K562 (cell line): ENCODE results near the gene MAP4K5. TPM values are rescaled to one million over a fixed set of nuclear protein-coding genes. Genes with fewer than 3 reads are reported as not detected.

Experiments used
- ATAC-seq: fragments of 200-7000 bp; cut with Tn5 transposase; 3 replicates; pipeline ENCODE4 v1.9.1; 2020; ENCODE audit warnings: moderate library complexity
- BruUV-seq: library from RNA; stranded (reverse); fragments of 400-500 nt; replicated peaks from 2 replicates; lab custom pipeline; 2021; lab: Mats Ljungman, UMichigan
- CTCF ChIA-PET: fragments of 300-600 bp; formaldehyde crosslinking; extraction: SDS; loops from one replicate; lab custom pipeline; 2021; ENCODE audit warnings: low intra/inter-chr PET ratio; lab: Yijun Ruan, JAX
- POLR2A ChIA-PET: fragments of 300-600, 350-650 bp; sonication (Branson Sonifier 250); formaldehyde crosslinking; extraction: SDS; loops from one replicate; lab custom pipeline; 2021; ENCODE audit warnings: antibody characterized with exemption, inconsistent platforms; lab: Yijun Ruan, JAX
- DNase-seq, 4 experiments: peaks; one replicate each; pipeline versions ENCODE4 v3.0.0 to v3.0.0-alpha.2; 2011 to 2018; ENCODE audit warnings: low spot score in 3 of 4, mixed read lengths in 3 of 4; ENCODE audit errors: extremely low read depth in 1 of 4
- FAIRE-seq: peaks from 2 replicates; lab custom pipeline; 2011; peaks lifted over from hg19 to GRCh38; lab: Jason Lieb, UNC
- H2AFZ ChIP-seq: 2 replicates; pipeline ENCODE4 v1.6.0; 2011; ENCODE audit warnings: low read depth, low read length, control low read depth, inconsistent platforms
- H3K27ac ChIP-seq: fragments of 200-600 bp; 3 replicates; pipeline ENCODE4 v1.8.0; 2011; ENCODE audit warnings: low read depth, mild to moderate bottlenecking, control low read depth, inconsistent platforms, low read length, moderate library complexity, mixed read lengths; ENCODE audit errors: extremely low read depth
- H3K27me3 ChIP-seq, 2 experiments: fragments of 300-600 bp in 1 of 2; 2 replicates in 1 of 2; 3 replicates in 1 of 2; pipeline versions ENCODE4 v1.6.0 to v1.8.0; 2011; ENCODE audit warnings: inconsistent platforms in 2 of 2, low read length in 2 of 2, mild to moderate bottlenecking in 1 of 2, mixed read lengths in 1 of 2, moderate library complexity in 1 of 2; ENCODE audit not compliant: control insufficient read depth in 2 of 2, insufficient read depth in 2 of 2
- H3K36me3 ChIP-seq: fragments of 300-600 bp; 3 replicates; pipeline ENCODE4 v1.8.0; 2011; ENCODE audit warnings: mild to moderate bottlenecking, low read length, inconsistent platforms; ENCODE audit not compliant: control insufficient read depth, insufficient read depth
- H3K4me1 ChIP-seq, 2 experiments: fragments of 200-600 bp in 1 of 2; replicated peaks in 1 of 2; 2 replicates in 1 of 2; 3 replicates in 1 of 2; pipeline versions ENCODE4 v1.5.1 to v1.8.0; 2011; ENCODE audit warnings: inconsistent platforms in 2 of 2, low read length in 2 of 2, mild to moderate bottlenecking in 1 of 2, mixed read lengths in 1 of 2, moderate library complexity in 1 of 2; ENCODE audit not compliant: control insufficient read depth in 2 of 2, insufficient read depth in 2 of 2
- H3K4me2 ChIP-seq: 2 replicates; pipeline ENCODE4 v1.6.1; 2011; ENCODE audit warnings: low read length, control low read depth, inconsistent platforms, mixed read lengths; ENCODE audit not compliant: insufficient read depth
- H3K4me3 ChIP-seq: fragments of 200-600 bp; sonication (generic), shearing (Covaris generic); 2 replicates; pipeline ENCODE4 v1.5.1; 2016; ENCODE audit warnings: control low read depth, inconsistent platforms
- H3K79me2 ChIP-seq: fragments of 200-600 bp; 3 replicates; pipeline ENCODE4 v1.8.0; 2011; ENCODE audit warnings: low read length, inconsistent platforms; ENCODE audit not compliant: control insufficient read depth, insufficient read depth
- H3K9ac ChIP-seq, 2 experiments: 2 replicates each; pipeline versions ENCODE4 v1.6.0 to v1.6.1; 2011; ENCODE audit warnings: low read depth in 2 of 2, low read length in 2 of 2, control low read depth in 1 of 2, inconsistent platforms in 1 of 2, mild to moderate bottlenecking in 1 of 2, mixed read lengths in 1 of 2; ENCODE audit not compliant: insufficient read depth in 1 of 2
- H3K9me1 ChIP-seq: one replicate; pipeline ENCODE4 v1.6.0; 2011; ENCODE audit warnings: inconsistent platforms, mild to moderate bottlenecking, low read length, moderate library complexity; ENCODE audit not compliant: control insufficient read depth, insufficient read depth
- H3K9me3 ChIP-seq: replicated peaks from 2 replicates; pipeline ENCODE4 v1.5.1; 2011; ENCODE audit warnings: low read depth, low read length, inconsistent platforms; ENCODE audit not compliant: control insufficient read depth, insufficient read depth
- H4K20me1 ChIP-seq: replicated peaks from 2 replicates; pipeline ENCODE4 v1.6.1; 2011; ENCODE audit warnings: low read length, inconsistent platforms, mixed read lengths; ENCODE audit not compliant: control insufficient read depth, insufficient read depth
- ATF6 ChIP-seq: sonication (generic); formaldehyde crosslinking; IDR thresholded peaks from 2 replicates; pipeline ENCODE4 v1.4.0; 2020; ENCODE audit warnings: mild to moderate bottlenecking, missing genetic modification reagents
- E2F3 ChIP-seq: fragments of 250-450 bp; sonication (Bioruptor Pico); IDR thresholded peaks from 2 replicates; pipeline ENCODE4 v1.4.0; 2020; ENCODE audit warnings: mild to moderate bottlenecking
- FOXA3 ChIP-seq, 2 experiments: fragments of 450-650 bp in 1 of 2; sonication (generic) in 1 of 2; formaldehyde crosslinking; IDR thresholded peaks in 1 of 2; conservative IDR thresholded peaks in 1 of 2; 2 replicates each; pipeline versions ENCODE4 v1.4.0 to v1.8.0; 2020 to 2022; ENCODE audit warnings: mild to moderate bottlenecking in 2 of 2, missing genetic modification reagents in 1 of 2
- FOXK2 ChIP-seq, 2 experiments: fragments of 450-650 bp; IDR thresholded peaks in 1 of 2; conservative IDR thresholded peaks in 1 of 2; 2 replicates each; pipeline ENCODE4 v1.6.1; 2016; ENCODE audit warnings: low read depth in 2 of 2, mild to moderate bottlenecking in 1 of 2
- HNRNPLL ChIP-seq: fragments of 200-400 bp; formaldehyde crosslinking; IDR thresholded peaks from 2 replicates; pipeline ENCODE4 v1.6.1; 2017; ENCODE audit warnings: low read length, low read depth, mild to moderate bottlenecking; ENCODE audit not compliant: poor library complexity, severe bottlenecking
- KAT8 ChIP-seq: fragments of 450-650 bp; IDR thresholded peaks from 2 replicates; pipeline ENCODE4 v1.6.1; 2016; ENCODE audit warnings: low read depth, mild to moderate bottlenecking
- KLF6 ChIP-seq: fragments of 250-450 bp; sonication (Bioruptor Pico); IDR thresholded peaks from 2 replicates; pipeline ENCODE4 v1.4.0; 2020; ENCODE audit warnings: mild to moderate bottlenecking, moderate library complexity, borderline replicate concordance
- MAFG ChIP-seq: fragments of 450-650 bp; conservative IDR thresholded peaks from 2 replicates; pipeline ENCODE4 v1.6.1; 2016; ENCODE audit warnings: missing genetic modification characterization, missing compliant biosample characterization
- NR2C2 ChIP-seq, 2 experiments: fragments of 200-800 bp in 1 of 2; sonication (Bioruptor generic) in 1 of 2; sonication (generic) in 1 of 2; formaldehyde crosslinking in 1 of 2; IDR thresholded peaks; 2 replicates each; pipeline versions ENCODE4 v1.6.1 to v1.8.0; 2016 to 2022; ENCODE audit warnings: mild to moderate bottlenecking in 1 of 2, missing compliant biosample characterization in 1 of 2, missing genetic modification characterization in 1 of 2, missing genetic modification reagents in 1 of 2
- PTRF ChIP-seq: fragments of 450-650 bp; IDR thresholded peaks from 2 replicates; pipeline ENCODE4 v1.6.1; 2016; ENCODE audit warnings: mild to moderate bottlenecking, missing genetic modification characterization, missing compliant biosample characterization
- TARDBP ChIP-seq: fragments of 450-650 bp; IDR thresholded peaks from 2 replicates; pipeline ENCODE4 v1.6.1; 2016
- TCF3 ChIP-seq: sonication (generic); formaldehyde crosslinking; IDR thresholded peaks from 2 replicates; pipeline ENCODE4 v1.4.0; 2020; ENCODE audit warnings: mild to moderate bottlenecking, missing genetic modification reagents
- ZBTB7A ChIP-seq: IDR thresholded peaks from 2 replicates; pipeline ENCODE4 v1.6.1; 2011; ENCODE audit warnings: low read depth, mild to moderate bottlenecking, low read length, moderate library complexity, borderline replicate concordance; ENCODE audit not compliant: control insufficient read depth
- ZBTB8A ChIP-seq: fragments of 450-650 bp; IDR thresholded peaks from 2 replicates; pipeline ENCODE4 v1.6.1; 2018; ENCODE audit warnings: mild to moderate bottlenecking, moderate library complexity; ENCODE audit not compliant: partially characterized antibody
- ZNF217 ChIP-seq: sonication (generic); formaldehyde crosslinking; IDR thresholded peaks from 2 replicates; pipeline ENCODE4 v1.8.0; 2022; ENCODE audit warnings: mild to moderate bottlenecking, missing genetic modification reagents
- ZNF263 ChIP-seq: sonication (generic); formaldehyde crosslinking; IDR thresholded peaks from 2 replicates; pipeline ENCODE4 v1.8.0; 2022; ENCODE audit warnings: mild to moderate bottlenecking, missing genetic modification reagents, borderline replicate concordance
- ZNF584 ChIP-seq: fragments of 200-800 bp; sonication (Bioruptor generic); IDR thresholded peaks from 2 replicates; pipeline ENCODE4 v1.6.1; 2016; ENCODE audit warnings: low read depth, mild to moderate bottlenecking, missing genetic modification characterization, missing compliant biosample characterization
- WGBS: fragments of 100-300 bp; shearing (Covaris generic); methylation state at CpG from one replicate; pipeline ENCODE4 v1.1.6; 2016; ENCODE audit warnings: low coverage, mixed read lengths; ENCODE audit not compliant: insufficient coverage; ENCODE audit errors: missing lambda C conversion rate; 5-methylcytosine and 5-hydroxymethylcytosine counted together
- in situ Hi-C: fragments of 300-500 bp; cut with MboI; formaldehyde crosslinking; loops from 4 replicates; pipeline ENCODE4 v1.15.0; 2018; ENCODE audit warnings: inconsistent platforms, mixed read lengths
- intact Hi-C: fragments of 100-400 bp; cut with micrococcal nuclease; formaldehyde crosslinking; loops from 2 replicates; pipeline ENCODE4 v1.14.2; 2022
- polyA plus RNA-seq, 8 experiments: library from polyadenylated mRNA; depleted of rRNA in 4 of 8; stranded (reverse) in 5 of 8; unstranded in 3 of 8; fragments of >200 nt; fragmentation: Nextera tagmentation in 2 of 8; fragmentation: Illumina TruSeq in 1 of 8; extraction: Ambion mirVana in 2 of 8; extraction: Trizol in 1 of 8; gene quantifications; 2 replicates each; pipeline versions ENCODE4 v1.2.1 to v1.2.3, GENCODE V29; 2011 to 2014; ENCODE audit warnings: inconsistent platforms in 1 of 8, missing spikeins in 1 of 8
- total RNA-seq, 7 experiments: library from RNA; depleted of rRNA in 6 of 7; stranded (reverse); fragments of >200 nt in 6 of 7; fragmentation: Illumina TruSeq in 2 of 7; extraction: Trizol in 2 of 7; gene quantifications; 2 replicates each; pipeline versions ENCODE4 v1.2.1 to v1.2.3, GENCODE V29; 2011 to 2021; ENCODE audit warnings: low replicate concordance in 1 of 7

MAP4K5 gene
- total and polyA plus RNA-seq, 9 of the 15 experiments (the other 6 are each of a cell fraction or from before 2014, with no cell fraction given) = 5.9 to 29.4 (median 18.0) TPM

GRCh38 chr14:50407111-50407812 lies 125.1 kb downstream of the MAP4K5 start:
- 90% methylated on average over 6 of the region's 6 CpGs for WGBS
- ATAC-seq = no peak

More at GRCh38 chr14:50407111-50407812, 125.1 kb downstream of the MAP4K5 start:
- TF ChIP-seq NR2C2 (CRISPR knock-in tag; IDR thresholded peaks at IDR 0.05) (no peak), NR2C2 (tag; IDR thresholded peaks at IDR 0.05) (no peak), KLF6 (CRISPR knock-in tag) (no peak), HNRNPLL (no peak), MAFG (tag) (no peak), ZNF584 (CRISPR knock-in tag) (no peak), TARDBP (no peak), ZBTB7A (no peak), ZNF263 (no peak), FOXA3 (CRISPR knock-in tag; conservative IDR thresholded peaks at IDR 0.05 in 1 of 2, IDR thresholded peaks at IDR 0.05 in 1 of 2) (no peak), PTRF (tag) (no peak), TCF3 (CRISPR knock-in tag) (no peak), FOXK2 (conservative IDR thresholded peaks at IDR 0.05 in 1 of 2, IDR thresholded peaks at IDR 0.05 in 1 of 2; ENCODE audit: low read depth in 2 of 2) (no peak), ZBTB8A (no peak), ATF6 (CRISPR knock-in tag) (no peak), E2F3 (no peak), ZNF217 (CRISPR knock-in tag) (no peak), KAT8 (no peak)
- TF ChIP-seq, all 486 proteins: peak for 0
- Histone ChIP-seq H3K9ac (no peak overlapping the region), H3K4me3 (no peak overlapping the region), H3K9me1 (no peaks in the 10 kb centered on the region), H3K9me3 (no peaks in the 10 kb centered on the region), H3K27ac (no peak overlapping the region), H3K4me2 (no peak overlapping the region), H4K20me1 (no peaks in the 10 kb centered on the region), H3K4me1 (no peaks in the 10 kb centered on the region), H2AFZ (no peak overlapping the region), H3K27me3 (no peaks in the 10 kb centered on the region), H3K79me2 (no peaks in the 10 kb centered on the region), H3K36me3 (no peaks in the 10 kb centered on the region)
- DNase-seq = no peak
- ChIA-PET POLR2A (interaction anchor here (0.7 kb wide), 1 partner anchor 16 kb away, joined by 4 read pairs; no protein-coding TSS in a partner anchor), CTCF (no interaction called here)
- in situ Hi-C loops = no loop called here
- FAIRE-seq = no peak
- no TSS peak for BruUV-seq
- intact Hi-C loops = no loop called here
